GM18909 (cell line): ENCODE results near the gene PUM2.
"Not testable (repeated sequence)": the region's sequence is repeated elsewhere in the genome, so short reads cannot be mapped to it uniquely, and the experiment has no call there.

Experiments
- ATAC-seq: cut with Tn5 transposase; IDR thresholded peaks from one replicate; pipeline ENCODE4 v1.9.1; 2021; ENCODE audit warnings: mild to moderate bottlenecking; ENCODE audit not compliant: unreplicated experiment, poor library complexity

PUM2 gene, protein sequence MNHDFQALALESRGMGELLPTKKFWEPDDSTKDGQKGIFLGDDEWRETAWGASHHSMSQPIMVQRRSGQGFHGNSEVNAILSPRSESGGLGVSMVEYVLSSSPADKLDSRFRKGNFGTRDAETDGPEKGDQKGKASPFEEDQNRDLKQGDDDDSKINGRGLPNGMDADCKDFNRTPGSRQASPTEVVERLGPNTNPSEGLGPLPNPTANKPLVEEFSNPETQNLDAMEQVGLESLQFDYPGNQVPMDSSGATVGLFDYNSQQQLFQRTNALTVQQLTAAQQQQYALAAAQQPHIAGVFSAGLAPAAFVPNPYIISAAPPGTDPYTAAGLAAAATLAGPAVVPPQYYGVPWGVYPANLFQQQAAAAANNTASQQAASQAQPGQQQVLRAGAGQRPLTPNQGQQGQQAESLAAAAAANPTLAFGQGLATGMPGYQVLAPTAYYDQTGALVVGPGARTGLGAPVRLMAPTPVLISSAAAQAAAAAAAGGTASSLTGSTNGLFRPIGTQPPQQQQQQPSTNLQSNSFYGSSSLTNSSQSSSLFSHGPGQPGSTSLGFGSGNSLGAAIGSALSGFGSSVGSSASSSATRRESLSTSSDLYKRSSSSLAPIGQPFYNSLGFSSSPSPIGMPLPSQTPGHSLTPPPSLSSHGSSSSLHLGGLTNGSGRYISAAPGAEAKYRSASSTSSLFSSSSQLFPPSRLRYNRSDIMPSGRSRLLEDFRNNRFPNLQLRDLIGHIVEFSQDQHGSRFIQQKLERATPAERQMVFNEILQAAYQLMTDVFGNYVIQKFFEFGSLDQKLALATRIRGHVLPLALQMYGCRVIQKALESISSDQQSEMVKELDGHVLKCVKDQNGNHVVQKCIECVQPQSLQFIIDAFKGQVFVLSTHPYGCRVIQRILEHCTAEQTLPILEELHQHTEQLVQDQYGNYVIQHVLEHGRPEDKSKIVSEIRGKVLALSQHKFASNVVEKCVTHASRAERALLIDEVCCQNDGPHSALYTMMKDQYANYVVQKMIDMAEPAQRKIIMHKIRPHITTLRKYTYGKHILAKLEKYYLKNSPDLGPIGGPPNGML

DNA sequence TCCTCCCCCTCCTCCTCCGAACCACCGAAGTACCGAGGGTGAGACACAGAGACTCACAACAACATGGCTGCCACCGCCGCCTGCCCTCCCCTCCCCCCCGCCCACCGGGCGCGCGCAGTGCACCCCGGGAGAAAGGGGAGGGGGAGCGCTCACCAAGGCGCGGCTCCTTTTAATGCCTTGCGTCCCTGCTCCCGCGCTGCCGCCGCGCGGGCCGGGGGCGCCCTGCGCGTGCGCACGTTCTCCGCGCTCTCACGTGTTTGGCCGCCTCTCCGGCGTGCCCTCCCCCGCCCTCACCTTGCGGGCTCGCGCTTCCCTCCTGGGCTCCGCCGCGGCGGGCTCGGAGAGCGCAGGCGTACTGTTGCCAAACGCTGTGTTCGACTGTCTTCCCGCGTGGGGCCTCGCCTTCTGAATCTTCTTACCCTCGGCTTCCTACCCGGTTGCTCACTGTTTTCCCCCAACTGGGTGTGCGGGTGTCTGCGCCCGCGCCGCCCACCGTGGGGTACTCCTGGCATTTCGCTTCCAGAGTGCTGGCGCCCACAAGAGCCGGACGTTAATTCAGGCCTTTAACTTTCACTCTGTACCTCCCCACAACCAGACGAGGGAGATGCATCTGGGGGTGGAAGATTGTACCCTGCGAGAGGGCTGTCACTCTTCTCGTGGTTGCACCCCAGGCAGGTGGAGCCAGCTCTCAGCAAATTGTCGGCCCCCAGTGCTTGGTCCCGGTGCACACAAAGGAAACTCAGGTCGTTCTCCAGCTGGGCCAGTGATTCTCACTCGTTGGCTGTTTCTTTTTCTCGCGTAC lies at the start of gene PUM2:
TSS of gene PUM2 (minus strand) at position 92 of the 802 bp plus-strand sequence. CDS start 23,484 bp downstream, outside the sequence.
- ATAC-seq: peak; percentile 86

DNA sequence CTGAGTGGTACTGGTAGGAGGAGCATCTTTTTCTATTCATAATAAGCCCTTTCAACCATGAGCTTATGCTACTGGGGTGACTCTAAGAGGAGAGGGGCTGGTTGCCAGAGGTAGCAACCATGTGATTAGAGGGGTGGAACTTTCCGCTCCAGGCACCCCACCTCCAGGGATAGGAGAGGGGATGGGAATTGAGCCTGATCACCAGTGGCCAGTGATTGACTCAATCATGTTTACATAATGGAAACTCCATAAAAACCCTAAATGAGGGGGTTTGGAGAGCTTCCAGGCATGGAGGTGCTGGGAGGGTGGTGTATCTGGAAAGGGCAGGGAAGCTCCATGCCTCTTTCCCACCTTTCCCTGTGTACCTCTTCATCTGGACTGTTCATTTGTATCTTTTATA lies 49.7 kb upstream of the PUM2 start:
- ATAC-seq: no peak

DNA sequence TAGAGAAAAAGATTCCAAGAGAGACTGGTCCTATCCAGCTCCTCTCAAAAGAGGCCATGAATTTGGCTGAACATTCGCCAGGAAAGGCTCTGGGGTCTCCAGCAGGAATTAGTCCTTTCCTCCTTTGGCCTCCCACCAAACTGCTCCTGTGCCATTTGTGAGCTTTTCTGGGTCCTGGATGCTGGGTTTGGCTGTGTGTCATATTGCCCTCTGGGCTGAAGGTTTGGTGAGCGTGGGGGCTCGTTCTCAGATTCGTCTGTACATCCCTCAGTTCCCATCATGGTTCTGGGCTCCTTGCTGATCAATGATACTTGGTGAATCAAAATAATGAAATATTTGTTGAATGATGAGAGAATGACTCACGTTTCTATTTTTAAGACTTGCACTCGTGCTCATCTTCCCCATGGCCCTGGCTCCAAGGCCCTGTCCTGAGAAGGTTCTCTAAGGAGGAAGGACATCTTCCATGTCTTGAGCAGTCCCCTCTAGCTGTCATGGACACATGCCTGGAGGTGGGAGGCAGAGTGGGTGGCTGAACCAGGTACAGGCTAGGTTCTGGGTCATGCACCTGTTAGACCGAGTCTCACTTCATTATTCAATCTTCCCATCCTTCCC lies 48.4 kb upstream of the PUM2 start:
- no peak for ATAC-seq

DNA sequence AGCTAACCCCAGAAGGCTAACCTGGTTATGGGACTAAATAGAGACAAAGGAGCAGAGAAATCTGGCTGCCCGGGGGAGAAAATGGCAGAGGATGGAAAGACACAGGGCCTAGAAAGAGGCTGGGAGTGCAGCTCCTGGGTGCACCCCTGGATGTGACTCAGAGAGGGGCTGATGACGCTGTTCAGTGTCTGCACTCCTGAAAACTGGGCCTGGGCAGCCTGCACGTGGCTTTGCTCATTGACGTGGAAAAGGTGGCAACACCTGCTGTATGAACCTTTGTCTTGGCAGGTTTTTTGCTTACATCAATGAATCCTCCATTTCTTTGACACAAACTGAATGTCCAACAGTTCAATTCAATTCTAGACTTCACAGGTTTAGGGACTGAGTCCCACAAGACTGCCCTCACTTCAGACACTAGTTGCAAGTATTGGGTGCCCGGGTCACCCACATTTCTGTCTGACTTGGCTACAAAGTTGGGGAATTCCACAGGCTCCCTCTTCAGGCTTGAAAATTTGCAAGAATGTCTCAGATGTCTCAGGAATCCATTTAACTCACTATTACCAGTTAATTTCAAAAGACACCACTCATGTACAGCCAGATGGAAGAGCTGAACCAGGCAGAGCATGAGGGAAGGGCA lies 47.3 kb upstream of the PUM2 start:
- no peak for ATAC-seq

DNA sequence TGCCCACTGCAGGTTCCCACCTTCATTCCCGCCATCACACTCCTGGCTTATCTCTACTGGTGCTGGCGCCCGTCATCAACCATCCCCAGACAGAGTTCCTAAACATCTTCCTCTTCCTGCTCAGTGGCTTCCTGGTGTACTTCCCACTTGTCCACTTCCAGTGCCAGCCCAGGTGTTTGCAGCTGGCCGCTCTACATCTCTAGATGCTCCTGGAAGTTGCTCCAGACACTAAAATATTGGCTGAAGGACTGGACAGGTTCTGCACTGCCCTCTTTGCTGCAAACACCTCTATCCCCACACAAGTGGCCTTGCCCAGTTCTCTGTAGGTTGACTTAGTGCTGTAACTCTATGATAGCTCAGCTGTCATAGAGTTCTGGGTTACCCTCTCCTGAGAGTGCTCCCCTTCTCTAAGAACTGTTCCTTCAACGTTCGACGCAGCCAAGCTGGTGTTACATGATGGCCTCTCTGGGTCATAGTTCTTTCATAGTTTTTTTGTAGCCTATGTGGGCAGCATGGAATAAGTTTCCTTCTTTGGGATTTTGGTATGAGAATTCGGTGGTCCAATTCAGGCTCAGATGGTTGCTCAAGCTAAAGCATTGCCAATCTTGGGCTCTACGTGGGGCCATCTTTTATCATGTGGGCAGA lies 45.8 kb upstream of the PUM2 start:
- ATAC-seq: no peak

DNA sequence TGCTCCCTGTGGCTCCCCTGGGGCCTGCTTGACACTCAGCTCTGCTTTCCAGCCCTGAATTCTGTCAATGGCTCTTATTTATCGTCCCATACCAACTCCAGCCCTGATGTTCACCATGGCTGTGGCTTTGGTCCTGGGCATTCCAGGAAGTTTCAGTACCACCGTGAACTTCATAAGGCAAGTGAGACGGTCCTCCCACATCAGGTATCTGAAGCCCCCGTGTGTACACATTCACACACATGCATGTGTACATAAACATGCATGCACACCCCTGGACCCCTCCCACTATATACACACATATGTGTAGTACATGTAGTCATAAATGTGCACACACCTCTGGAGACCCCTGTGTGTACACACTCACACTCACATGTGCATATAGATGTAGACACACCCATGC lies 43.3 kb upstream of the PUM2 start:
- ATAC-seq: no peak

DNA sequence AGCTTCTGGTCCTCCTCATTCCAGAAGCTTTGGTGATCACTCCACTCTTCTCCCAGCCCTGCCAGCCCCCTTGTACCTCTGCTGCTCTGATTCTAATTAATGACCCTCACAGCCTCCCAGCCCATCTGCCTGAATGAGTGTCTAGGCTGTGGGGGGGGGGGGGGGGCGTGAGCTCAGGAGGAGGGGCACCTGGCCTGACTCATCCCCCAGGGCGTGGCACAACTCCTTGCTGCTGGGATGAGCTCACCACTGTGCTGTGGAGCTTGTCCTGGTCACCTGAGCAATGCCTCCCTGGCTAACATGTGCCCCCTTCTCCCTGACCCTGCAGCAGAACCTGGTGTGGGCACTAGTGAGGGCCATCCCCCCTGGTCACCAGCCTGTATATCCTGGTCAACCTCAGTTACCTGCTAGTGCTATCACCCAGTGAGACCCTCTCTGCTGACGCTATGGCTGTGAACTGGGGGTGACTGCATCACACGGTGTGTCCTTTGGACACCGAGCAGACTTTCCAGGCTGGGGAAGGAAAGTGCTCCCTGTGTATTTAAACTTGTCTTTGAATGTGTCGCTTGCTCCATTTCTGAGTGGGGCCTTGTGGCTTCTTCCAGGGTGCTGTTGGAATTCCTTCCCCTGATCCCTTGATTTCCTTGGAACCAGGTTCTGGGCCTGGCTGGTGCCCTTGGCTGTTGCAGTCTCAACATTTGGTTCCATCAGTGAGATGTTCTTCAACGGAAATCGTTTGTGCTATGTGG lies 41.5 kb upstream of the PUM2 start:
- ATAC-seq: no peak

DNA sequence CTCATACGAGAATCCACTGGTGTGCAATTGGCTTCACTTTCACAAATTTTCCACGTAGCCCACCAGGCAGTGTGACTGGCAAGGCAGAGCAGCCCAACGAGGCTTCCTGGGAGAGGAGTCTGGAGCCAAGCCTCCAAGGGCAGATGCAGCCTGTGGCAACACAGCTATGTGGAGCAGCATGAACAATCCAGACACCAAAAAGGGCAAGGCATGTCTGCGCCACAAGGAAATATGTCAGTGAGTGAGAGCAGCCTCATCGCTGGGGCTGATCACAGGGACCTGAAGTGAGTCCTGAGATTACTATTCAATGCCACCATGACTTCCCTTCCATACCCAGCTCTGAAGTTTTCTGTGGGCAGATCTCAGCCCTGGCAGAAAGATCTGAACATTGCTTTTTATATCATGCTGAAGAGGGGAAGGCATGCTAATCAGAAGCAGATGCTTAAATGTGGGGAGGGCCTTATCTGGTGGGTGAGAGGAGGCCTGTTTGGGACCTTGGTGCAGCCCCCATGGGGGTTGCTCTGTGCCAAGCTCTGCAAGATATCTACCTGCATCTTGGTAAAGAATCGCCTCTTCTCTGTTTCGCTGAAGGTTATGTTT lies 40.0 kb upstream of the PUM2 start:
- no peak for ATAC-seq

DNA sequence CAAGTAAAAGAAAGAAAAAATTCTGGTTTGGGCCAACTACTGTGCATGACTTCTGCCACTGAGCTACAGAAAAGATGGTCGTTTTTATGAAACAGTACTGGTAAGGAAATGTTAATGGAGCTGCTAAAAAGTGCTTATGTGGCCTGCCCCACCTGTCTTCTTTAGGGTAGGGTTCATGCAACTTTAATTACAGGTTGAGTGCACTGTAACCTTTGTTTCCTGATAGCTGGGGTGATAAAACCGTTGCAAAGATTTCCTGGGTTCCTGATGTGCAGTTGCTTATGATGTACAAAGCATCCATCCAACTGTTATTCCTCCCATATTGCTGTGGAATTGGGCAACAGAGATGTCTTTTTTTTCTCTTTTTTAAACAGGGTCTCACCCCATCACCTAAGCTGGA lies 34.3 kb upstream of the PUM2 start:
- ATAC-seq: no peak

DNA sequence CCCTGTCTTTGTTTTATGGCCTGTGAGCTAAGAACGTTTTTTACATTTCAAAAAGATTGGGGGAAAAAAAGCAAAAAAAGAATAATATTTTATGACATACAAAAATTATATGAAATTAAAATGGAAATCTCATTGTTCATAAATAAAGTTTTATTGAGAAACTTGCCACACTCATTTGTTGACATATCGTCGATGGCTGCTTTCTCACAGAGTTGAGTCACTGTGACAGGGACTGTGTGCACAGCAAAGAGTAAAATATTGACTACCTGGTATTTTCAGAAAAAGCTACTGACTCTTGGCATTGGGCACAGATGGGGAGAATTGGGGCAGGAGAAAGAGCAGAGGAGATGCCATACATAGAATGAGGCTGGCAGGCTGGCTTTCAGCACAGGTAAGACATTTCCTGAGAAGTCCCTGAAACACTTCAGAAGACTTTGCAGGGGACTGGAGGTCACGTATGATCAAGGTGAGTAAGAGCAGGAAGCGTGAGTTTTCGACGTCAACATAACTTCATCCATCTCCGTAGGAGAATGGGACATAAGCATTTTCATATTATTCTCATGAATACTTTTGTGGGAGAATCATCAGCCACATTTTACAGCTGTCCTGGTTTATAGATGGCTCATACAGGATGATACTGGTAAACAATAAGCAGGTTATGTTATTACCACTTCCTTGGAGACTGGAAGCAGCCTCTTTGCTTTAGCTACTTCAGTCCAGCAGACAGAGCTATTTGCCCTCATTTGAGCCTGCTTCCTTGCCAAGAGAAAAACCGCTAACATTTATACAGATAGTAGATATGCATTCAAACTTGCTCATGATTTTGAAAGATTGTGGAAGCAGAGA lies 32.5 kb upstream of the PUM2 start:
- no peak for ATAC-seq

DNA sequence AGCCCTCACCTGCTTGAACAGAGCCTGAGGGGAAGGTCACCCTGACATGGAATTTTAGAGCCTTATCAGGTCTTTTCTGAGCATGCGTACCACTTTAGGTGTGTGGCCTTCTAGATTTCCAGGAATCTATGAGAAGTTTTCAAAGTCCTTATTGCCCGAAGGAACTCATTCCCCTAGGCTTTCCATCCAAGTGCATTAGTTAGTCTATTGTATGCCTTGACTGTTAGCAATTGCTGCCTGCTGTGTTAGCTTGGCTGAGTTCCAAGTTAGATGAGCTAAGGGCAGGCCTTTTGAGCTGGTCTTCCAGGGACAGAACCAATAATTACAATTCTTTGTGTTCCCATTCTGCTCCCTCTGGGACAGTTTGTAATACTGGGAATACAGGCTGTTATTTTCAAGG lies 30.8 kb upstream of the PUM2 start:
- ATAC-seq: no peak

DNA sequence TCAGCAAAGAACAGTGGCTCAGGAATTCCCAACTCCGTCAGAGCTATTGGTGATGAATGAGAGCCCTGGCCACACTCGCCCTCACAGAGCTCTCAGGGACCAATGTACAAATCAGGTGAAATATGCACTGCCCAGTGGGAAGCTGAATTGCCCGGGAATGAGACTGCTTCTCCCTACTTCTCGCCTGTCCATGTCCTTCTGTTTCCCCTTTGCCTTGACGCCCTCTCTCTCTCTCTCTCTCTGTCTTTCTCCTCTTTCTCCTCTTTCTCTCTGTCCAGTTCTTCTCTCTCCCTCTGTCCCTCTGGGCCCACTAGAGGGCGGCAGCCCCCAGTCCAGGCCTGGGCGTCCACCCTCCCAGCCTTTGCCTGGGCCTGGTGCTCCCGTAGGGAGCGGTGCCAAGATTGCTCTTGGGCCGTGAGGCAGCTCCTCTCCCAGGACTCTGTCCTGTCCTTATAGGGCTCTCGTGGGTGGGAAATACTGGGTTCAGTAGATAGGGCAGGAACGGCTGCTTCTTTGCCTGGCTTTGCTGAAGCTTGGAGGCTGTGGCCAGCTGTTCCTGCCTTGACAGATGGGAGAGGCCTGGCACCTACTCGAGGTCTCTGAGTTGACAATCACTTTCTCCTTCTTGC lies 28.4 kb upstream of the PUM2 start:
- ATAC-seq: no peak

DNA sequence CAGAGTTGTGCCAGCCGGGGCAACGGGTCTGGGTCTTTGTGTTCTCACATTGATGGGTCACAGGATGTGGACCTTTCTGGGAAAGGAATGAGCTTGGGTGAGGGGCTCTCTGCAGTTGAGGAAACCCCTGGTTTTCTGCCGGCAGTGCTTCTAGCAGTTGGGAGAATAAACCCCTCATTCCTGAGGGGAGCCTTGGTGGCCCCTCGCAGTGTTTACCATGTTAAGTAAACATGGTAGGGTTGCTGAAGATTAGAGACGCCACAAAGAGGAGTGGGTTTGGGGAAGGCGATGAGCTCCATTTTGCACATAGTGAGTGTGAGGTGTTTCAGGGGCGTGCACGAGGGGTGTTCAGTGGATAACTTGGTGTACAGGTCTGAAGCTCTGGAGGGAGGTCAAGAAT lies 27.7 kb upstream of the PUM2 start:
- ATAC-seq: no peak

DNA sequence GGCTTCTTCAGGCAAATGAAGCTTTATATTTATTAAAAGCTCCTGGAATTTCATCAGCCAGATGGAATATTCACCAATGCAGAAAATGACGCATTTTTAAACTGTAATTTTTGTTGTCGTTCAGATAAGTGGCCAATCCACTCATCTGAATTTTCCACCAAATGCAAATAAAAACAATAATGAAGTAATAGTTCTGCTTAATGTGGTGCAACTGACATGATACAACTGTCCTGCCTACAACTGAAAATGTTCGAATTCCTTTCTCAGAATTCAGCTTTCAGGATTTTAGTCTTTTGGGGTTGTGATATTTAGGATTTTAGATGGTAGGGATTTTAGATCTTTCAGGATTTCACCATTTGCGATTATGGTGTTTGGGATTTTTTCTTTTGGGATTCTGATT lies 27.1 kb upstream of the PUM2 start:
- no peak for ATAC-seq

DNA sequence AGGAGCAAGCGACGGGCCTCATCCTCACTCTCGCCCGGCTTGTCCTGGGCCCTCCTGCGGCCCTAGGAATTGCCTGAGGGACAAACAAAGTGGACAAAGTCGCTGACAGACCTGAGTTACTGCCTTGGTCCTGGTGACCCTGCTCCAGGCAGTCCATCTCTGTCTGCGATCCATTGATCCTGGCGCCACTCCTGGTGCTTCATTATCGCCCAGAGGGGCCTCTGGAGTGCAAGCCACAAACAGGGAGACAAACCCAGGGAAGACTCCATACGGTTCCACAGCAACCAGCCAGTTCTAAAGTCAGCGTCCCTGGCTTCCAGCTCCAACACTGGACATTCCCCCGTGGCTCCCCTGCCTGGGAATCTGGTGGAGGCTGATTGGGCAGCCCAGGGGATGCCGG lies 24.3 kb upstream of the PUM2 start:
- ATAC-seq: not testable (repeated sequence)

DNA sequence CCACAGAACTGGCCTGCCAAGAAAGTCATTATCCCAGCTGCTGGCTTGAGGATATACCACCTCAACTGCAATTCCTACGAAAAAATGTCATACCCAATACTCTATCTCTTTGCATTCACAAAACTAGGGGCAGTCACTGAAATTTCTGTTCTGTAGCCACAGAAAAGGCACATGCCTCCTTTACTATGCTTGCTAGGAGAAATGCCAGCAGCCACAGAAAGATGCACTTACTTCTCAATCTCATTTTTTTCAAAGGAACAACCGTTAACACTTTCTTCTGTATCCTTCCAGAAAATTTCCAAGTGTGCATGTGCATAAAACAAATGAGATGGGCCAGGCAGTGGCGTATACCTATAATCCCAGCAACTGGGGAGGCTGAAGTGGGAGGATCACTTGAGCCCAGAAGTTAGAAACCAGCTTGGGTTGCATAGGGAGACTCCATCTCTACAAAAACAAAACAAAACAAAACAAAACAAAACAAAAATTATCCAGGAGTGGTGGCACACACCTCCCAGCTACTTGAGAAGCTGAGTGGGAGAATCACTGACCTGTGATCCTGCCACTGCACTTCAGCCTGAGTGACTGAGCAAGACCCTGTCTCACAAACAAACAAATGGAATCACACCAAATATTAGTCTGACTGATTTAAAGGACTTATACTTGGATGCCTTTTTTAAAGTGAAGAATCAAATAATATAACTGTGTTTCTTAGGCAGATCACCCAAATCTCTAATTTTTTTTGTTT lies 22.4 kb upstream of the PUM2 start:
- no peak for ATAC-seq
